PC-9 (cell line): ENCODE data around the gene TENM4. TPM values are rescaled to one million over a fixed set of nuclear protein-coding genes. Genes with fewer than 3 reads are reported as not detected.

Experiments
- BruUV-seq: library from RNA; stranded (reverse); fragments of 400-500 nt; replicated peaks from 2 replicates; lab custom pipeline; 2021; lab: Mats Ljungman, UMichigan
- CTCF ChIA-PET: fragments of 300-600 bp; sonication (Branson Sonifier 250); formaldehyde crosslinking; loops from one replicate; lab custom pipeline; 2022; ENCODE audit warnings: antibody characterized with exemption; lab: Charles Lee
- POLR2A ChIA-PET: fragments of 300-600 bp; sonication (Branson Sonifier 250); formaldehyde crosslinking; loops from one replicate; lab custom pipeline; 2022; ENCODE audit warnings: antibody characterized with exemption; ENCODE audit not compliant: unreplicated experiment; lab: Charles Lee
- DNase-seq, 2 experiments: peaks; one replicate each; pipeline versions ENCODE4 v3.0.0 to v3.0.0-alpha.2; 2015 to 2022; ENCODE audit warnings: mixed read lengths in 1 of 2
- H2AFZ ChIP-seq: fragments of 200-600 bp; sonication (generic); 2 replicates; pipeline ENCODE4 v1.8.1; 2017; ENCODE audit warnings: antibody characterized with exemption
- H3F3A ChIP-seq: fragments of 200-600 bp; sonication (generic); 2 replicates; pipeline ENCODE4 v1.8.1; 2017; ENCODE audit warnings: antibody characterized with exemption, mild to moderate bottlenecking, low read depth; ENCODE audit not compliant: insufficient read depth
- H3K27ac ChIP-seq: fragments of 200-600 bp; sonication (generic); 2 replicates; pipeline ENCODE4 v1.6.1; 2016; ENCODE audit warnings: mixed run types
- H3K27me3 ChIP-seq: fragments of 200-600 bp; sonication (generic); 2 replicates; pipeline ENCODE4 v1.6.1; 2016; ENCODE audit warnings: low read depth, mixed run types; ENCODE audit not compliant: insufficient read depth
- H3K36me3 ChIP-seq: fragments of 200-600 bp; sonication (generic); 2 replicates; pipeline ENCODE4 v1.6.1; 2016; ENCODE audit warnings: low read depth, mixed run types
- H3K4me1 ChIP-seq: fragments of 200-600 bp; sonication (generic); replicated peaks from 2 replicates; pipeline ENCODE4 v1.6.1; 2016; ENCODE audit warnings: mixed run types; ENCODE audit not compliant: insufficient read depth
- H3K4me2 ChIP-seq: fragments of 200-600 bp; sonication (generic); 2 replicates; pipeline ENCODE4 v1.6.1; 2017; ENCODE audit warnings: mixed run types
- H3K4me3 ChIP-seq: fragments of 200-600 bp; sonication (generic); 2 replicates; pipeline ENCODE4 v1.6.1; 2016; ENCODE audit warnings: mixed run types
- H3K79me2 ChIP-seq: fragments of 200-600 bp; sonication (generic); 2 replicates; pipeline ENCODE4 v1.6.1; 2017; ENCODE audit warnings: low read depth, mixed run types
- H3K9me2 ChIP-seq: fragments of 200-600 bp; sonication (generic); 2 replicates; pipeline ENCODE4 v1.8.1; 2017; ENCODE audit warnings: mild to moderate bottlenecking; ENCODE audit not compliant: insufficient read depth
- H3K9me3 ChIP-seq: fragments of 200-600 bp; sonication (generic); 2 replicates; pipeline ENCODE4 v1.8.1; 2016; ENCODE audit warnings: low read depth; ENCODE audit not compliant: insufficient read depth
- H4K20me1 ChIP-seq: fragments of 200-600 bp; sonication (generic); 2 replicates; pipeline ENCODE4 v1.8.1; 2017; ENCODE audit not compliant: insufficient read depth
- CTCF ChIP-seq: fragments of 200-600 bp; sonication (generic); conservative IDR thresholded peaks from 2 replicates; pipeline ENCODE4 v1.6.1; 2017; ENCODE audit warnings: mixed run types, antibody characterized with exemption, mild to moderate bottlenecking, moderate library complexity
- EZH2 ChIP-seq: fragments of 200-600 bp; sonication (generic); IDR thresholded peaks from 2 replicates; pipeline ENCODE4 v1.8.0; 2017; ENCODE audit warnings: antibody characterized with exemption, low read depth
- intact Hi-C: fragments of 100-400 bp; cut with micrococcal nuclease; formaldehyde crosslinking; loops from one replicate; pipeline ENCODE4 v1.10.0; 2022; ENCODE audit not compliant: unreplicated experiment
- total RNA-seq: library from RNA; stranded (reverse); gene quantifications from 2 replicates; pipeline ENCODE4 v1.2.3, GENCODE V29; 2021

TENM4 gene
- total RNA-seq, 1 experiment from 2014 or later, result not detected

GRCh38 chr11:78656327-78656726 is 784.5 kb downstream of the TENM4 start:
- H3K4me1 ChIP-seq, result no peaks in the 10 kb centered on the region
- H4K20me1 ChIP-seq, result no peaks in the 10 kb centered on the region
- no peak for TF ChIP-seq EZH2
- no peak for TF ChIP-seq CTCF
- no peak overlapping the region for H3K4me3 ChIP-seq
- intact Hi-C loops, result no loop called here
- H3K9me2 ChIP-seq, result no peaks in the 10 kb centered on the region
- no peaks in the 10 kb centered on the region for H3K79me2 ChIP-seq
- no peaks in the 10 kb centered on the region for H3F3A ChIP-seq
- no peak overlapping the region for H2AFZ ChIP-seq
- H3K4me2 ChIP-seq, result no peak overlapping the region
- no peak for DNase-seq
- no peak overlapping the region for H3K27ac ChIP-seq
- peaks cover 100% of the 10 kb centered on the region for H3K27me3 ChIP-seq
- CTCF ChIA-PET, result no interaction called here
- no peaks in the 10 kb centered on the region for H3K9me3 ChIP-seq
- BruUV-seq, result no TSS peak
- H3K36me3 ChIP-seq, result no peaks in the 10 kb centered on the region
- POLR2A ChIA-PET, result no interaction called here

GRCh38 chr11:78655561-78655960 is 785.3 kb downstream of the TENM4 start:
- no peaks in the 10 kb centered on the region for H3K79me2 ChIP-seq
- TF ChIP-seq CTCF (no peak), EZH2 (no peak)
- H4K20me1 ChIP-seq, result no peaks in the 10 kb centered on the region
- ChIA-PET CTCF (no interaction called here), POLR2A (no interaction called here)
- H3K9me3 ChIP-seq, result no peaks in the 10 kb centered on the region
- H3K4me1 ChIP-seq, result no peaks in the 10 kb centered on the region
- H3K4me2 ChIP-seq, result no peak overlapping the region
- H3K4me3 ChIP-seq, result no peak overlapping the region
- no peak overlapping the region for H2AFZ ChIP-seq
- H3F3A ChIP-seq, result no peaks in the 10 kb centered on the region
- H3K36me3 ChIP-seq, result no peaks in the 10 kb centered on the region
- no TSS peak for BruUV-seq
- no peaks in the 10 kb centered on the region for H3K9me2 ChIP-seq
- peaks cover 100% of the 10 kb centered on the region for H3K27me3 ChIP-seq
- intact Hi-C loops, result no loop called here
- DNase-seq, result no peak
- H3K27ac ChIP-seq, result no peak overlapping the region

DNA sequence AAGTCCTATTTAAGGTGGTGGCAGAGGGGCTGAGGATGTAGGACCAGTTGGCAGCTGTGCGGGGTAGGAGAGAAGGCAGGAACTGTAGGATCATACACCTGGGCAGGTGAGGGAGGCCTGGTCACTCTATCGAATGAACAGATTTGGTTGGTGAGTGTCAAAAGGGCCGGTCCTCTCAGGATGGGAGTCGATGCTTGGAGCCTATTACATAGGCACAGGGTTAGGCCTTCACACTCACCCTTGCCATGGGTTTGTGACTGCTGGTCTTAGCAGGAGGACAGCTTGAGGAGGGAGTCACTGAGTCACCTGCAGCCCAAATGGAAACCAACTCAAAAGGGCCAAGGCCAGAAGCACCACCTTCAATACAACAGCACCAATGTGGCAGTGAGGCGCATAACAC is 786.0 kb downstream of the TENM4 start:
- no peak for TF ChIP-seq CTCF
- no peak for TF ChIP-seq EZH2
- Histone ChIP-seq H3K4me3 (no peak overlapping the region), H3F3A (no peaks in the 10 kb centered on the region), H3K9me3 (no peaks in the 10 kb centered on the region), H3K79me2 (no peaks in the 10 kb centered on the region), H3K4me1 (no peaks in the 10 kb centered on the region), H3K27ac (no peak overlapping the region), H4K20me1 (no peaks in the 10 kb centered on the region), H3K9me2 (no peaks in the 10 kb centered on the region), H3K36me3 (no peaks in the 10 kb centered on the region), H2AFZ (no peak overlapping the region), H3K4me2 (no peak overlapping the region), H3K27me3 (peaks cover 100% of the 10 kb centered on the region)
- POLR2A ChIA-PET, result no interaction called here
- intact Hi-C loops, result no loop called here
- no TSS peak for BruUV-seq
- no peak for DNase-seq
- CTCF ChIA-PET, result no interaction called here
